ENCODE results near the gene FAM13B. TPM values are rescaled to one million over a fixed set of nuclear protein-coding genes. Genes with fewer than 3 reads are reported as not detected.

The FAM13B gene
- total and polyA plus RNA-seq, 10 of the 15 experiments (the other 5 are each of a cell fraction or from before 2014, with no cell fraction given) = 3.6 to 30.0 (median 20.3) TPM

GRCh38 chr5:137888466-137888862, 144.4 kb downstream of the FAM13B start:
- RAD21 ChIA-PET (ENCODE audit: unreplicated experiment) = interaction anchor here (0.6 to 5.5 kb wide), 22 partner anchors 9 to 1415 kb away, joined by 3 to 47 read pairs (median 6); partner anchors contain the start of gene FAM13B
- Histone ChIP-seq H3K79me2 (ENCODE audit: control insufficient read depth, insufficient read depth, low read length) (peaks cover 15% of the 10 kb centered on the region), H4K20me1 (ENCODE audit: control insufficient read depth, insufficient read depth) (no peaks in the 10 kb centered on the region), H3K27ac (ENCODE audit: control insufficient read depth, insufficient read depth) (peak overlapping the region; percentile 84), H3K36me3 (ENCODE audit: control insufficient read depth in 2 of 2, insufficient read depth in 2 of 2, low read length in 1 of 2) (no peaks in the 10 kb centered on the region), H3K9ac (ENCODE audit: control insufficient read depth, insufficient read depth, low read length) (peak overlapping the region; percentile 75), H3K27me3 (replicated peaks in 1 of 2; ENCODE audit: control insufficient read depth in 2 of 2, insufficient read depth in 2 of 2, low read length in 1 of 2) (no peaks in the 10 kb centered on the region), H3K9me3 (replicated peaks; ENCODE audit: control insufficient read depth, insufficient read depth, low read length) (no peaks in the 10 kb centered on the region), H3K4me1 (ENCODE audit: control insufficient read depth, insufficient read depth, low read length) (no peaks in the 10 kb centered on the region), H3K4me3 (peak overlapping the region; percentile 79), H2AFZ (ENCODE audit: control insufficient read depth, low read depth, low read length) (peak overlapping the region; percentile 94), H3K4me2 (ENCODE audit: control insufficient read depth, insufficient read depth) (peak overlapping the region; percentile 79)
- SMC1A ChIA-PET (ENCODE audit: uncharacterized antibody, unreplicated experiment) = interaction anchor here (0.6 to 5.4 kb wide), 30 partner anchors 8 to 319 kb away, joined by 3 to 46 read pairs (median 6); no protein-coding TSS in a partner anchor
- POLR2A ChIA-PET = interaction anchor here (0.5 to 4.9 kb wide), 21 partner anchors 8 to 576 kb away, joined by 3 to 26 read pairs (median 4); partner anchors contain the start of gene EGR1
- DNase-seq (ENCODE audit: low read depth, low spot score) (no peak), ATAC-seq (peak; percentile 7), FAIRE-seq (peak; percentile 27)
- in situ Hi-C loops (cut with MboI) = no loop called here
- intact Hi-C loops (cut with micrococcal nuclease; ENCODE audit: unreplicated experiment) = loop anchor here (2.0 to 5.0 kb wide), 2 partner anchors 32 to 144 kb away; partner anchors contain the start of gene FAM13B
- CTCF ChIA-PET = interaction anchor here (0.8 to 5.6 kb wide), 22 partner anchors 10 to 318 kb away, joined by 3 to 85 read pairs (median 7); partner anchors contain the start of genes FAM13B and KIF20A
- WGBS (ENCODE audit: insufficient coverage, insufficient replicate concordance, low lambda C conversion rate, missing lambda C conversion rate) = under 1% methylated on average over 7 of the region's 7 CpGs
- peak; percentile 13; the same call in 1 of the 2 replicates for TF ChIP-seq RUNX3 (IDR thresholded peaks at IDR 0.05; ENCODE audit: low read length)
- TF ChIP-seq EP300 (IDR thresholded peaks at IDR 0.05; ENCODE audit: borderline replicate concordance in 1 of 2, control insufficient read depth in 1 of 2, low read depth in 2 of 2, low read length in 2 of 2) = no peak
- no TSS peak for BruUV-seq (replicated peaks)

Small RNA genes lying within 50 kb of the gene (small RNA-seq; reads per million reads assigned to genes)
- gene RNU6-1148P = not detected

Other genes with a start within 250 kb of the FAM13B start
Only the 7 nearest of the 8 such genes appear.
- gene MYOT, start 165.2 kb downstream of the FAM13B start, total RNA-seq (2014; rRNA removed) = not detected in 2 replicates
- not detected in 2 replicates for gene MYOT, start 165.2 kb downstream of the FAM13B start, total RNA-seq (2014; rRNA removed; fragmentation: Illumina TruSeq; extraction: Trizol)
- gene MYOT, start 165.2 kb downstream of the FAM13B start, total RNA-seq (2021) = not detected in 2 replicates
- not detected in 2 replicates for gene MYOT, start 165.2 kb downstream of the FAM13B start, polyA plus RNA-seq (2011; rRNA removed)
- not detected in 2 replicates for gene MYOT, start 165.2 kb downstream of the FAM13B start, polyA plus RNA-seq (2014; fragmentation: Illumina TruSeq; extraction: Trizol)
- gene MYOT, start 165.2 kb downstream of the FAM13B start, polyA plus RNA-seq (2014; fragmentation: Nextera tagmentation; extraction: Ambion mirVana) = under 1 TPM; 0.15 to 0.53 TPM
- 0.16 and 0.35 TPM in 2 replicates for gene MYOT, start 165.2 kb downstream of the FAM13B start, polyA plus RNA-seq (2014; rRNA removed)
- 1 to 10 TPM in 1 of 2 experiments, under 1 TPM in 1; 0.91 to 1.5 TPM for gene MYOT, start 165.2 kb downstream of the FAM13B start, polyA plus RNA-seq (2016; fragmentation: Nextera tagmentation; extraction: Ambion mirVana)
- 0.11 and 0.17 TPM in 2 replicates for gene PKD2L2, start 143.6 kb downstream of the FAM13B start, total RNA-seq (2014; rRNA removed)
- gene PKD2L2, start 143.6 kb downstream of the FAM13B start, total RNA-seq (2014; rRNA removed; fragmentation: Illumina TruSeq; extraction: Trizol) = not detected in 2 replicates
- gene PKD2L2, start 143.6 kb downstream of the FAM13B start, total RNA-seq (2021) = 0.36 TPM in 1 of 2 replicates, not detected in the other
- 0.06 TPM in 1 of 2 replicates, not detected in the other for gene PKD2L2, start 143.6 kb downstream of the FAM13B start, polyA plus RNA-seq (2011; rRNA removed)
- not detected in 2 replicates for gene PKD2L2, start 143.6 kb downstream of the FAM13B start, polyA plus RNA-seq (2014; fragmentation: Illumina TruSeq; extraction: Trizol)
- gene PKD2L2, start 143.6 kb downstream of the FAM13B start, polyA plus RNA-seq (2014; fragmentation: Nextera tagmentation; extraction: Ambion mirVana) = under 1 TPM; 0.11 to 0.16 TPM
- gene PKD2L2, start 143.6 kb downstream of the FAM13B start, polyA plus RNA-seq (2014; rRNA removed) = 0.09 TPM in 1 of 2 replicates, not detected in the other
- gene PKD2L2, start 143.6 kb downstream of the FAM13B start, polyA plus RNA-seq (2016; fragmentation: Nextera tagmentation; extraction: Ambion mirVana) = under 1 TPM; 0.74 to 0.86 TPM
- 0.05 TPM in 1 of 2 replicates, not detected in the other for gene WNT8A, start 51.0 kb upstream of the FAM13B start, total RNA-seq (2014; rRNA removed)
- not detected in 2 replicates for gene WNT8A, start 51.0 kb upstream of the FAM13B start, total RNA-seq (2014; rRNA removed; fragmentation: Illumina TruSeq; extraction: Trizol)
- gene WNT8A, start 51.0 kb upstream of the FAM13B start, total RNA-seq (2021) = not detected in 2 replicates
- not detected in 2 replicates for gene WNT8A, start 51.0 kb upstream of the FAM13B start, polyA plus RNA-seq (2011; rRNA removed)
- not detected in 2 replicates for gene WNT8A, start 51.0 kb upstream of the FAM13B start, polyA plus RNA-seq (2014; fragmentation: Illumina TruSeq; extraction: Trizol)
- not detected for gene WNT8A, start 51.0 kb upstream of the FAM13B start, polyA plus RNA-seq (2014; fragmentation: Nextera tagmentation; extraction: Ambion mirVana)
- not detected in 2 replicates for gene WNT8A, start 51.0 kb upstream of the FAM13B start, polyA plus RNA-seq (2014; rRNA removed)
- not detected for gene WNT8A, start 51.0 kb upstream of the FAM13B start, polyA plus RNA-seq (2016; fragmentation: Nextera tagmentation; extraction: Ambion mirVana)
- 0.33 TPM in 1 of 2 replicates, not detected in the other for gene NME5, start 106.3 kb upstream of the FAM13B start, total RNA-seq (2014; rRNA removed)
- gene NME5, start 106.3 kb upstream of the FAM13B start, total RNA-seq (2014; rRNA removed; fragmentation: Illumina TruSeq; extraction: Trizol) = not detected in 2 replicates
- gene NME5, start 106.3 kb upstream of the FAM13B start, total RNA-seq (2021) = not detected in 2 replicates
- 0.14 TPM in 1 of 2 replicates, not detected in the other for gene NME5, start 106.3 kb upstream of the FAM13B start, polyA plus RNA-seq (2011; rRNA removed)
- not detected in 2 replicates for gene NME5, start 106.3 kb upstream of the FAM13B start, polyA plus RNA-seq (2014; fragmentation: Illumina TruSeq; extraction: Trizol)
- under 1 TPM in 1 of 2 experiments, not detected in 1; 0.22 TPM for gene NME5, start 106.3 kb upstream of the FAM13B start, polyA plus RNA-seq (2014; fragmentation: Nextera tagmentation; extraction: Ambion mirVana)
- gene NME5, start 106.3 kb upstream of the FAM13B start, polyA plus RNA-seq (2014; rRNA removed) = 0.09 TPM in 1 of 2 replicates, not detected in the other
- gene NME5, start 106.3 kb upstream of the FAM13B start, polyA plus RNA-seq (2016; fragmentation: Nextera tagmentation; extraction: Ambion mirVana) = under 1 TPM in 1 of 2 experiments, not detected in 1; 0.52 TPM
- 28.1 and 35.5 TPM in 2 replicates for gene BRD8, start 145.6 kb upstream of the FAM13B start, total RNA-seq (2014; rRNA removed)
- 28.4 and 30.3 TPM in 2 replicates for gene BRD8, start 145.6 kb upstream of the FAM13B start, total RNA-seq (2014; rRNA removed; fragmentation: Illumina TruSeq; extraction: Trizol)
- 33.4 and 40.9 TPM in 2 replicates for gene BRD8, start 145.6 kb upstream of the FAM13B start, total RNA-seq (2021)
- 74.6 and 74.7 TPM in 2 replicates for gene BRD8, start 145.6 kb upstream of the FAM13B start, polyA plus RNA-seq (2011; rRNA removed)
- gene BRD8, start 145.6 kb upstream of the FAM13B start, polyA plus RNA-seq (2014; fragmentation: Illumina TruSeq; extraction: Trizol) = 48.1 and 75.0 TPM in 2 replicates
- gene BRD8, start 145.6 kb upstream of the FAM13B start, polyA plus RNA-seq (2014; fragmentation: Nextera tagmentation; extraction: Ambion mirVana) = 10 to 100 TPM; 35.2 to 52.6 TPM
- 32.7 and 37.8 TPM in 2 replicates for gene BRD8, start 145.6 kb upstream of the FAM13B start, polyA plus RNA-seq (2014; rRNA removed)
- 10 to 100 TPM; 74.0 to 78.5 TPM for gene BRD8, start 145.6 kb upstream of the FAM13B start, polyA plus RNA-seq (2016; fragmentation: Nextera tagmentation; extraction: Ambion mirVana)
- gene KIF20A, start 146.0 kb upstream of the FAM13B start, total RNA-seq (2014; rRNA removed) = 45.4 and 47.2 TPM in 2 replicates
- 53.6 and 54.2 TPM in 2 replicates for gene KIF20A, start 146.0 kb upstream of the FAM13B start, total RNA-seq (2014; rRNA removed; fragmentation: Illumina TruSeq; extraction: Trizol)
- gene KIF20A, start 146.0 kb upstream of the FAM13B start, total RNA-seq (2021) = 42.0 and 45.8 TPM in 2 replicates
- gene KIF20A, start 146.0 kb upstream of the FAM13B start, polyA plus RNA-seq (2011; rRNA removed) = 45.2 and 47.0 TPM in 2 replicates
- 50.7 and 52.9 TPM in 2 replicates for gene KIF20A, start 146.0 kb upstream of the FAM13B start, polyA plus RNA-seq (2014; fragmentation: Illumina TruSeq; extraction: Trizol)
- 10 to 100 TPM; 20.7 to 27.2 TPM for gene KIF20A, start 146.0 kb upstream of the FAM13B start, polyA plus RNA-seq (2014; fragmentation: Nextera tagmentation; extraction: Ambion mirVana)
- gene KIF20A, start 146.0 kb upstream of the FAM13B start, polyA plus RNA-seq (2014; rRNA removed) = 34.6 and 34.9 TPM in 2 replicates
- gene KIF20A, start 146.0 kb upstream of the FAM13B start, polyA plus RNA-seq (2016; fragmentation: Nextera tagmentation; extraction: Ambion mirVana) = 10 to 100 TPM; 56.2 to 61.9 TPM
- gene CDC23, start 180.2 kb upstream of the FAM13B start, total RNA-seq (2014; rRNA removed) = 39.4 and 48.2 TPM in 2 replicates
- gene CDC23, start 180.2 kb upstream of the FAM13B start, total RNA-seq (2014; rRNA removed; fragmentation: Illumina TruSeq; extraction: Trizol) = 42.9 and 43.3 TPM in 2 replicates
- 40.5 and 42.2 TPM in 2 replicates for gene CDC23, start 180.2 kb upstream of the FAM13B start, total RNA-seq (2021)
- gene CDC23, start 180.2 kb upstream of the FAM13B start, polyA plus RNA-seq (2011; rRNA removed) = 66.1 and 84.4 TPM in 2 replicates
- gene CDC23, start 180.2 kb upstream of the FAM13B start, polyA plus RNA-seq (2014; fragmentation: Illumina TruSeq; extraction: Trizol) = 51.4 and 76.6 TPM in 2 replicates
- gene CDC23, start 180.2 kb upstream of the FAM13B start, polyA plus RNA-seq (2014; fragmentation: Nextera tagmentation; extraction: Ambion mirVana) = 10 to 100 TPM; 45.7 to 61.7 TPM
- gene CDC23, start 180.2 kb upstream of the FAM13B start, polyA plus RNA-seq (2014; rRNA removed) = 32.2 and 37.1 TPM in 2 replicates
- 10 to 100 TPM; 59.2 to 59.3 TPM for gene CDC23, start 180.2 kb upstream of the FAM13B start, polyA plus RNA-seq (2016; fragmentation: Nextera tagmentation; extraction: Ambion mirVana)

Measured in GM12878 (cell line).